GM21526 (cell line): ENCODE data around the gene SPATS1.

Source experiments
- ATAC-seq: cut with Tn5 transposase; IDR thresholded peaks from one replicate; pipeline ENCODE4 v1.9.1; 2021; ENCODE audit warnings: moderate library complexity; ENCODE audit not compliant: unreplicated experiment, low FRiP score

Gene SPATS1, protein sequence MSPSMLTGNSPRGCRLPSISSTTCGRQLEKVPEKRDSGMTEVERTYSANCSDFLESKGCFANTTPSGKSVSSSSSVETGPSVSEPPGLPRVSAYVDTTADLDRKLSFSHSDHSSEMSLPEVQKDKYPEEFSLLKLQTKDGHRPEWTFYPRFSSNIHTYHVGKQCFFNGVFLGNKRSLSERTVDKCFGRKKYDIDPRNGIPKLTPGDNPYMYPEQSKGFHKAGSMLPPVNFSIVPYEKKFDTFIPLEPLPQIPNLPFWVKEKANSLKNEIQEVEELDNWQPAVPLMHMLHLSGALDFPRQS

DNA sequence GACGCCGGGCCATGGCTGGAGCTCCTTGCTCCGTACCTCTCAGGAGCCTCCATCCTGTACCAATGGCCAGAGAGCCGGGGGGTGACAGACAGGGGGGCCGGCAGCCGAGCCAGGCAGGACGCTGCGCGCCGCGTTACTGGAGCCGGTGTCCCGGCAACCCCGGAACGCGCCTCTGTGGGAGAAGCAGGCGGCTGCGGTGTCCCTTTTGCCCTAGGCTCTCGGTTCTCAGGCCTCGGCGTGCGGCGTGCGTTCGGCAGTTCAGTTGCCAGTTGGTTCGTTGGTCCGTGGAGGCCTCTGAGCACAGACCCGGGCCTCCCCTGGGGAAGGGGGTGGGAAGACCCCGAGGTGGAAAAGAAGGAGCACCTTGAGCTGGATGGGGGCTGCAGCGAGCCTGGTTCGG, at the start of gene SPATS1:
Gene SPATS1, plus strand, starts transcription at position 162 of the 400 bp plus-strand sequence. CDS start 446 bp downstream, outside the sequence.
- no peak for ATAC-seq

DNA sequence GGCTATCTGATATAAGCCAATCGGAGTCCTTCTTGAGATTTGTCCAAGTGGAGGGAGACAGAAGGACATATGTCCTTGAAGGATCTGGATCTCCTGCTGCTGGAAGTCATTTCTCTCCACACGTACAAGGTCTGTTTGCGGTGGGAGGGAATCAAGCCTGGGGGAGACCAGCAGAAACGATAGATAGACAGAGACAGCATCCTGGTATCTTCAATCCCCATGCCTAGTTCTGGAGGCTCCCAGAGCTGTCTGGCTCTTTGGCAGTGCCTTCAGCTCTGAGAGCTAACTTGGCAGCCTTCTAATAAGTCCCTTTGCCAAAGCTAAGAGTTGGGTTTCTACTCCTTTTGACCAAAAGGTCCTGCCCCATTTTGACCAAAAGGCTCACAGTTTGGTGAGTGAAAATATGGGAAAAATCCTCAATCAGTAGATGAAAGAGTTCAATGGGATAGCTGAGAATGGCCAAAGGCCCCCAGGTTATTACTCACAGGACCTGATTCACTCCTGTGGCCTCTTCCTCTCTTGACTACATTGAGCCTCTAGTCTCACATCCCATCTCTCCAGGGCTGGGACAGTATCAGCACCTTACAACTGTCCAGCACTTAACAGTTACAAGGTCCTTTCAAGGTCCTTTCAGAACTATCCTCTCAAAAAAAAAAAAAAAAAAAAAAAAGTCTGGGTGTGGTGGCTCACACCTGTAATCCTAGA, 49.6 kb upstream of the SPATS1 start:
- ATAC-seq = no peak

DNA sequence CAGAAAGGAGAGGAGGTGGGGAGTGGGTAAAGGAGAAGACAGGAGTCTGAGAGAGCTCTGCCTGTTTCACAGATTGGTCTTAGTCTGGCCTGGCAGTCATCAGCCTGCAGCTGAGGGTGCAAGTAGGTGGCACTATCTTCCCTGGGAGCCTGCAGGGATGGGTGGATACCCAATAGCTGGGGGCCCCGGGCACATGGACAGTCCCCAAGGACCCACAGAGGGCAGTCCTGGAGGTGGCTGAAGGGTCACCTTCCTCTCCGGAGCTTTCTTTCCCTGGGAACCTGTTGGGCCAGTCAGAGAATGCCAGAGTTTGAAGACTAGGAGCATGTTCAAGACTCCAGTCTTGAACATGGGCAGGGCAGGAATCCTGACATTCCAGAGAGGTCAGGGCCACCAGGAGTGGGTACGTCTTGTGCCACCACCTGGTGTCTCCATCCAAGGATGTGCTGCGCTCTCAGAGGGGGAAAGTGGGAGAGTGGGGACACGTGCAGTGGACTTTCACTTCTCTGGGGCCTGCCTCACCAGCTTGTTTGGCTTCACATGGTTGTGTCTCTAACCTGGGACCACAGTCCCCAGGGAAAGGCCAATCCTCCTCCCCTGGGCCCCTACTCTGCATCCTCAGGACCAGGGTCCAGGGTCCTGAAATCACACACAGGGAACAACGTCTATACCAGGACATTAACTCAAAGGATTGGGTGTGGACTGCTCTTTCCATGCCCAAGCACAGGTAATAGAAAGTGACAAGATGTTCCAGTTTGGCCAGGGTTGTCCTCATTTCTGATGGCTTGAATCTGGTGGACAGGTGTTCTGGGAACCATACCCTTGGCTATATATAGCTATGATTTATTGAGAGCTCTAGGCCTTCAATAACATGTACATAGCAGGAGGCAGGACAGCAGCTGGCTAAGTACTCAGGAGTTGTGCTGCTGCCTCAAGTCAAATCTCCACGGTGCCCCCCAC, 47.3 kb upstream of the SPATS1 start:
- ATAC-seq = no peak

DNA sequence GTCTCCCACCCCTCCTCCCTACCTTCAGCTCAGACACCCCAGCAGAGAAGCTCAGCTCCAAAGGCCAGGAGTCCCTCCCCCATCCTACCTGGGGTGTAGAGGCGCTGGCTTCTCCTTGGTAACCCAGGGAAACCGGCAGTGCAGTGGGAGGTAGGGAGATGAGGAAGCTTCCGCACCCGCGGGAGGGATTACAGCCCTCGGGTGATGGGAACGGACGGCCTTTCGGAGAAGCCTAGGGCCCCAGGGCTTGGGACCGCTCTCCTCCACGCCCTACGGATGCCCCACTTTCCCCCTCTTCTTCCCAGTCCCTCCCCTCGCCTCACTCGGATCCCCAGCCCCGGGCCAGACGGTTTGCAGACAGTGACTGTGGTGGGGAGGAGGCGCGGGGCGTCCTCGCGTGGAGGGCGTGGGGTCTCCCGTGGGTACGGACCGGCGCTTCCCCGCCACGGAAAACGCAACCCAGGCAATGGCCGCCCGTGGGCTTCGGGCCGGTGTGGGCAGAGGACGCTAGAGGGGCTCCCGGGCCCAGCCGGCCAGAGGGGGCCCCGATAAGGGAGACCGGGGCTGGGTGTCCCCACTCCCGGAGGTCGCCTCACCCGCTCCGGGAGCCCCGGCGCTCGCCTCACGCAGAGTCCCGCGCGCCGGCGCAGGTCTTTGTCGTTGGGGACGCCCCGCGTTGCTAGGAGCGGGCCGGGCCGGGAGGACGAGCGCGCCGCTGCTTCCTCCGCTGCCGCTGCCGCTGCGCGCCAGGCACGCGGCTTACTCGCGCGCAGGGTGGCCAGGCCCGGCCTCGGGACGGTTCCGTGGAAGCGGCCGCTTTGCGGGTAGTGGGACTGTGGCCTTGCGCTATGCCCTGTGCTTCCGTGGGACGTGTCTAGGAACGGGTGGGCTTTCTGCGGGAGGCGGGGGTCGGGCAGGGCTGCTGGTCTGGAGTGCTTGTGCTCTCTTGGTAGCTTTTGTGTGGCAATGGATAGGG, 45.1 kb upstream of the SPATS1 start:
- no peak for ATAC-seq

DNA sequence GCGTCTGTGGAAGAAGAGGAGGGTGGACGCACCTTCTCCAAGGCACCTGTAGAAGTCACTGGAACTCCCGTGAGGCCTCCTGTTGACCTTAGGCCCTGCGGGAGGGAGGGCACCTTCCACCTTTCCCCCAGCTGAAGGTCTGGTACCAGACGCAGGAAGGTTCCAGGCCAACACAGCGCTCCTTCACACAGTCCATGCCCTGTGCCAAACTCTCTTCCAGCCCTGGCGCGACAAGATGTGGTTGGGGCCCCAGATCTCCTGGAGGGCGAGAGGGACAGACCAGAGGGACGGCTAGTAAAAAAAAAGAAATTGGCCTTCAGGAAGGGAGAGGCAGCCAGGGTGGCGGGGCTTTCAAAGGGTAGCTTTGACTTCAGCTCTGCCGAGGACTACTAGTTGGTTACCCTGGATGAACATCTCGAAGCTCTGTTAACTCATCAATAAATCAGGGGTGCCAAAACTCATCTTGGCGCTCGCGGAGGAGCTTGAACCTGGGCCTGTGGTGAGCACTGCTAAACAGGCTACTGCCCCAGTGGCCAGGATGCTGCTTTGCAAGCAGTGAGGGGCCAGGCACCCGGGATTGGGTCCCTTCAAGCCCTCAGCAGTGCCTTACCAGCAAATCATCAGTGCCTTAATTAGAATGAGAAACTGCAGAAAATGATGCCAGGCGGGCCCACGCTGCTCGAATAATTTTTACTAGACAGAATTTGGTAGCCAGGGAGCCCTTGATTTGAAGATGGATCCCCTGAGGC, 44.2 kb upstream of the SPATS1 start:
- no peak for ATAC-seq

DNA sequence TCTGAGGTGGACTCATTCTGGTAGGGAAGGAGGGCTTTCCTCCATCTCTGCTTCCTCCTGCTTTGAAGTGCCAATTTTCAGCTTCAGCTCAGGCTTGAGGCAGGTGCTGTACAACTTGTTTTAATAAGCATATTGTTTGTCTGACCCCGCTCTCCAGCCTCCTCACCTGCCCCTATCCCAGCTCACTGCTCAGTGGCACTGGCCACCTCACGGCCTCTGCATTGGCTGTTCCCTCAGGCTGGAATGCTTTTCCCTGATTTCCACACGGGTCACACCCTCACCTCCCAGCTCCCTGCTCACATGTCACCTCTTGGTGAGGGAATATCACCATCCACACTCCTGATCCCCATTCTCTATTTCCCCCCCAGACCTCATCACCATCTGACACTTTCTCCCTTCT, 43.6 kb upstream of the SPATS1 start:
- no peak for ATAC-seq

DNA sequence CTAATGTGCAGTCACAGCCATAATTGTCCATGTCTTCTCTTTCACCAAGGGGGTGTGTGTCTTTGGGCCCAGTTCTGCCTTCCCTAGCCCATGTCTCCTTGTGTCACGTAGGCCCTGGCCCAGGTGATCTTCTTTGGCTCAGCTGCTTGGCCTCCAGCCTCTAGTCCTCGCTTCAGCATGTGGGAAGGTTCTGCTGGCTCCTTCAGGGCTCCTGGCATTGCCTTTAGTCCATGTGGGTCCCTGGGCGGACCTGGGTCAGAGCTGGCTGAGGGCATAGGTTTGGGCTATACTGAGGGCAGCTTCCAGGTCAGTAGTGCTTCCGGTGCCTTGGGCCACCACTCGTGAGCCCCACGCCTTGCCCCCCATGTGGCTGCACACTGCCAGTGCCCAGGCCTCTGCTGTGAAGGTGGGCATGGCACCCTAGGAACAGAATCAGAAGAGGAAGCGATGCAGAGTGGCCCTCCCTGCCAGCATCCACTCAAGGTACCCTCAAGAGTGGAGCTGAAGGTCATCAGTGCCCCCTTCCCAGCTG, 42.1 kb upstream of the SPATS1 start:
- no peak for ATAC-seq

DNA sequence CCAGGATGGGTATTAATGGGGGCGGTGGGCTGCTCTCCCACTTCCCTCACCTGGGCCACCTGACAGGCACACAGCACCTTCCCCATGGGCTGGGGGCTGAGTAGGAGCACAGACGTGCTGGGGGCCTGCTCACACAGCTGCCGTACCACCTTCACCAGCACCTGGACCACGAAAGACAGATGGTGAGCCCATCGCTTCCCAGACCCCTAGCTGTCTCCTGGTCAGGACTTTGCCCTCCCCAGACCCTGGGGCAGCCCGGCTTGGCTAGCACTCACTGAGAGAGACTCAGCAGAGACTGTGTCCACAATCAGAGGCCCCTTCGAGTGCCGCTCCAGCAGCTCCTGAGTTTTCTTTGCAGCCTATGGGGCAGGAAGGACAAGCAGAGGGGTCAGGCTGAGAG, 41.3 kb upstream of the SPATS1 start:
- no peak for ATAC-seq

DNA sequence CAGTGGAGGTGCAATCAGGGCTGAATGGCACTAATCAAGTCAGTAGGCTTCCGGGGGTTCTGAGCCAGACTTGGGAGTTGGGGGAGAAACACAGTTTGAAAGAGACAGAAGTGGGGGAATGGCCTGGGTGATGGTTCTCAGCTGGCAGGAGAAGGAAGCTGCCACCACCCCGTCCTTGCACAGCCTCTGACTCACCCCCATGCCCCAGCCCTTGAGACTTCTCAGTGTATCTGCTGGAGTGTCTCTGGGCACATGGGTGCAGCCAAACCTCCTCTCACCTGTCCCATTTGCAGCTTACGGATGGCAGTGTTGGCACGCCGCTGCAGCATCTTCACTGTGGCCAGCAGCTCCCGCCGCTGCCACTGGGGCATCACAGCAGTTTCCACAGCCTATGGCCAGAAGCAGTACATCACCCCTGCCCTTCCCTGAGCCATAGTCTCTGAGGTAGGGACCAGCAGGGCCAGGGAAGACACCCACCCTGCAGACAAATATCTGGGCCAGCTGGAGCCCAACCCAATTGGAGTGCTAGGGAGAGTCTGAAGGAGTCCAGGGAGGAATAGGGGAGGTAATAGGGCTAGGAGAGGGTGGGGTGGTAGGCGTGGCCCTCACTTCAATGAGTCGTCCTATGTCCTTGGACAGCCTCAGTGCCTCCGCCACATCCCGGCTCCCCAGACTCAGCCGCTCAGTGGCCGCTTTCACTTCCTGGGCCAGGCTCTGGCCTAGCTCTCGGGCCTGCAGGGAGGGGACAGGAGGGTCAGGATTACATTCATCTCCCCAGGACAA, 40.5 kb upstream of the SPATS1 start:
- ATAC-seq = no peak

DNA sequence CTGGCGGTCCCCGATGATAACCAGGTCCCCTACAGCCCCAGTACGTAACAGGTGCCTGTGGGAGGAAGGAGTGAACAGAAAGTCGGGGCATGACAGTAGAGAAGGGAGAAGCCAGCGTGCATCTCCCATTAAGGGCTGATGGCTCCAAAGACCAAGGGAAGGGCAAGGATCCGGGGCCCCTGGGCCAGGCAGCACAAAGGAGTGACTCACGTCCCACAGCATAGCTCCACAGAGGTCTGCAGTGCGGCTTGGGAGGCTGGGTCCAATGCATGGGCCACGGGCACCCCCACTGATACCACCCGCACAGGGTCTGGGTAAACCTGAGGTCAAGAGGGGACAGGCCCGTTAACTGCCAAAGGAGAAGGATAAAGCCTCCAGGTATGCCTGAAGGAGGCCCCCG, 39.6 kb upstream of the SPATS1 start:
- ATAC-seq = no peak

DNA sequence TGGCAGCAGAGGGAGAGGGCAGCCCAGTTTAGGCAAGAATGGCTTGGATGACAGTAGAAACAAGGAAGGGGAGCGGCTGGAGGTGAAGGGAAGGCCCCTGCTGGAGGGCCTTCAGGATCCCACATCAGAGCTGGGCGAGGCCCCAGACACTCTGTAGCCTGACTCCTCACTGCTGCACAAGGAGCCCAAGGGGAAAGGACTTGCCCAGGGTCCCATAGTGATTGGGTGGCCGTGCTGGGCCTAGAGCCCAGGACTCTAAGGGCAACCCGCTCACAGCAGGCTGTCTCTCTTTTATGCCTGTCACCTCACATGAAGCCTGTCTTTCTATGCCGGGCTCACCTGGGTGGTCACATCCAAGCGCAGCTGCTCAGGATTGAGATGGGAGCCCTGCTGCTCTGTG, 38.6 kb upstream of the SPATS1 start:
- ATAC-seq = no peak

DNA sequence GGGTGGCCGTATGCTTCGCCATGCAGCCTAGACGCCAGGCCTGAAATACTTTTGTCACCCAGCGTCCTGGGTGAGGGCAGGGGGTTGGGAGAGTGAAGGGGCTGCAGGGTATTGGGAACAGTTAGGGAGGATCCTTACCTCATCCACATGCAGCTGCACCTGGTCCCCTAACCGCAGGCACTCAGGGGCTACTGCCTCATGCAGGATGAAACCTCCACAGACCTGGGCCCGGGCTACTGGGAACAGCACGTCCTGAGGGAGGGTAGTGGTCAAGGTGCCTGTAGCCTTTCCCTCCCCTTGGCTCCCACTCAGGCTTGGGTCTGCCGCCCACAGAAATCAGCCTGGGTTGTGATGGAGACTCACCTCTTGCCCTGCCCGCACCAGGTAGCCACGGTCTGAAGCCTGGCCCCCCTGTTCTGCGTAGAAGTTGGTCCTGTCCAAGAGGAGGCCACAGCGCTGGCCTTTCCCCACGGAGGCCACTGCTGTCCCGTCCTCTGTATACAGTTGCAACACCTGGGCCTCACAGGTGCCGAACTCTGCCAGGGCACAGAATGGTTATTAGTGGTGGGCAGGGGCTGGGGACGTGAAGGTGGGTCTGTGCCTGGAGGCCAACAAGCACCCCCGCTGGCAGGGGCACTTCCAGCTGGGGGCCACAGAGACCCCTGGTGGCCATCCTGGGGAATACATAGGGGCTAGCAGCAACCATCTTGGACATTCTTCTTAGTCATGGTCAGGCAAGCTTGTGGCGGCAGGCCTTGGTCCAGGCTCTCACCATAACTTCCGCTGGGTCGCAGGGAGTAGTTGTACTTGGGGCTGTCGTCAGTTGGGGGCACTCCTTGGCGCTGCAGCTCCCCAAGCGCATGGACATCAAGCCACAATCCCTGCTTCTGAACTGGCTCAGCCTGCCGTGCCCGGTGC, 37.9 kb upstream of the SPATS1 start:
- no peak for ATAC-seq

DNA sequence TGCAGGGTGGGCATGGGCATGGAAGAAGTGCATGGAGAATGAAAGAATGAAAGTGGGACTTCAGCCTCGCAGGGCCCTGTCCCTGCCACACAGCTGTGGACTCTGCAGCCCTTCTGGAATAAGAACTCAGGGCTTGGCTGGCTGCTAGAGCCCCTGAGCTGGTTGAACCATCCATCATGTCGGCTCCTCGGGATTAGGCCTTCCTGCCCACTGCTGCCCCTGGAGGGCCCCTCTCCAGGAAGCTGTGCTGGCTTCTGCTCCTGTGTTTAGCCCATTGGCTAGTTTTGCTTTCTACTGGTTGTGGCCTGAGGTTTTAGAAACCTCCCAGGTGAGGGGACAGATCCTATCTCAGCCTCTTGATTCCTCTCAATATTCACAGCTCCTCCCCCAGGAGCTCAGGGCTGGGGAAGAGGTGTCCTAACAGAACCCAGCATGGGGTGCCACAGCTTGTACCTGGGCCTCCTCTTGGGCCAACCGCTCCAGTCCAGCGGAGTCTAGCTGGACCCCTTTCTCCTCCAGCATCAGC, 37.2 kb upstream of the SPATS1 start:
- no peak for ATAC-seq

DNA sequence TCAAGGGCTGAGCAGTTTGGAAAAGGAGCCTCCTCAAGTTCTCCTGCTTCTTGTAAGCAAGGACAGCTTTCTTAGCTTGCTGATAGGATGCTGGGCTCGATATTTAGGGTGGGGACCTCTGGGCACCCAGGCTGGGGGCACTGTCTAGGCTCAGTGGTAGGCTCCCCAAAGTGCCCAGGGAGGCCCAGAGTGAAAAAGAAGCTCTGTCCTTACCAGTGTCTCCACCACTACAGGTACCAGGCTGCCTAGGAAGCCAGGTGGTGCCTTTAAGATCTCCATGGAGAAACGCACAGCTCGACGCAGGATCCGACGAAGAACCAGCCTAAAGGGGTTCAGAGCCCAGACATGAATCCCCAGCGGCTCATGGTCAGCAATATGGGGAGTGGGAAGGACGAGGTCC, 35.7 kb upstream of the SPATS1 start:
- ATAC-seq = no peak

DNA sequence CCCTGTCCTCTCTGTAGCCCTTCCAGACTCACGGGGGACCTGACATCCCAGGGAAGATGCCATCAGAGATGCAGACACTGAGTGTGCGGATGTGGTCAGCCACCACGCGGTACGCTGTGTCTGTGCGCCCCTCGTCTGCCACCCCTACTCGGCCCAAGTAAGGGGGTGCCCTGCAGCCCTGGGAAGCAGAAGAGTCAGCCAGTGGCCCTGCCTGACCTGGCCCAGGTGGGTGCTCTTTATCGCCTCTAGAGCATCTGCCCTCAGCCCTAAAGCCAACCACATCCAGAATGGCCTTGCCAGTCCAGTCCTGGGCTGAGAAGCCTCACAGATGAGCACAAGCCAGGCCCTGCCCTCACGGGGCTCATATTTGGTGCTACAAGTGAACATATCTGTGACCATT, 35.2 kb upstream of the SPATS1 start:
- no peak for ATAC-seq

DNA sequence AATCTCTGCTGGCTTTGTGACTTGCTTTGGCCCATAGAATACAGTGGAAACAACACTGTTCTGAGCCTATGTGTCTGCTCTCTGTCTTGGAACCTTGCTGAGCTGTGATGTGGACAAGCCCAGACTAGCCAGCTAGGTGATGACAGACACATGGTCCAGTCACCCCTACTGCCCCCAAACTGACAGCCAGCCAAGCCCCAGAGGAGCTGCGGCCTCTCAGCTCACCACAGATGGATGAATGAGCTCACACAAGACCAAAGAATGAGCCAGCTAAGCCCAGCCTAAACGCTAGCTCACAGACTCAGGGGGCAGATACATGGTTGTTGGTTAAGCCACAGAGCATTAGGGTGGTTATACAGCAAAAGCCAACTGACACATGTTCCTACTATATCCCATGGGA, 33.4 kb upstream of the SPATS1 start:
- ATAC-seq = no peak

DNA sequence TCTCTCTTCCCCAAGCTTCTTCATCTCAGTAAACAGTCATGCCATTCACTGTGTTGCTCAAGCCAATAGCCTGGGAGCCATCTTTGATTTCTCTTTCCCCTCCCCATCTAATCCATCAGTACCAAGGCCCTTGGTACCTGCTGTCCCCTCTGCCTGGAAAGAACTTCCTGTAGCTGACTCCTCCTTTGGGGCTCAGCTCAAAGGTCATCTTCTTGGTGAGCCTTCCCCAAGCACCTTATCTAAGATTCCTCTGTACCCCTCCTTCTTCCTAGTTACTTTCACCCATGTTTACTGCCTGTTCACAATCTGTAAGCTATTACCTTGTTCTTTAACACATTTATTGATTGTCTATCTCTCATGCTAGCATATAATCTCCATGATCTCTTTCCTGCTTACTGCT, 32.8 kb upstream of the SPATS1 start:
- ATAC-seq = no peak
